ENCODE data around the gene ATG3.

The ATG3 gene

DNA sequence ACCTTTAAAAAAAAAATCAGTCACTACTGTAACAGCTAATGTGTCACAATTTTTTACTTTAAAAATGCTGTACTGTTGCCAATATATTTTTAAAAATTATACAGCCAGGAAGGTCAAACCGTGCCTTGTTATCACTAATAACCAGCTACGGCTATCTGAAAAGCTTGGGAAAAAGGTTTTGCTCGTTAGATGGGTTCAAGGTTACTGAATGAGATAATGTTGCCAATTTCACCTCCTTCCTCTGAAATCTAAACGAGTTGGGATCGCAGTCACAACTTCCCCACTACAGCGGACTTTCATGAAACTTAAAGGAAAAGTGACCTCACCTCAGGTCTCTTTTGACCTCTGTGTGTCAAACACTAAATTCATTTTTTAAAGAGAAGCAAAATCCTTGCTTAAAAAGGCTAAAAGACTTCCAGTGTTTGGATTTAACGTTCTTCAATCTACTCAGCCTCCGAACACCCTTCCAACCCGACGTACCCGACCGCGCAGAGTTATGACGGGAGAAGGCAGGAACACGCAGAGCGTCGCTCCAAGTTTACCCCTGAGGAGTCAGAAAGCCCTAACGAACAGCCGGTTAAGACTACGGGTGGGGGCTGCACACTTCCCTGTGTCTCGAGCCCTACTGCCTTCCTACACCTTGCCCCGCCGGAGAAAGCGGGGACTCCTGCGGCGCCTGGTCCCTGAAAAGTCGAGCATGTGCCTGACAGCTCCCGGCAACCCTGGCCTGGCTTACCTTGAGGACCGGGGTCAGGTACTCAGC is 860 bp downstream of the ATG3 start (continued):
- no peak for TF ChIP-seq ZNF565 (CRISPR knock-in tag; conservative IDR thresholded peaks at IDR 0.05; ENCODE audit: low read depth)

- TF ChIP-seq TCF4 (CRISPR knock-in tag; IDR thresholded peaks at IDR 0.05; ENCODE audit: borderline replicate concordance) = no peak
- no peak for TF ChIP-seq ZNF565 (CRISPR knock-in tag; conservative IDR thresholded peaks at IDR 0.05; ENCODE audit: low read depth)
- no peak for TF ChIP-seq BACH2 (CRISPR knock-in tag; IDR thresholded peaks at IDR 0.05; ENCODE audit: borderline replicate concordance)
- TF ChIP-seq ESRRG (CRISPR knock-in tag; IDR thresholded peaks at IDR 0.05) = no peak
- TF ChIP-seq PPARA (CRISPR knock-in tag; IDR thresholded peaks at IDR 0.05; ENCODE audit: borderline replicate concordance) = no peak
- TF ChIP-seq SNAI2 (CRISPR knock-in tag; IDR thresholded peaks at IDR 0.05) = no peak
- TF ChIP-seq, protein P1, sequence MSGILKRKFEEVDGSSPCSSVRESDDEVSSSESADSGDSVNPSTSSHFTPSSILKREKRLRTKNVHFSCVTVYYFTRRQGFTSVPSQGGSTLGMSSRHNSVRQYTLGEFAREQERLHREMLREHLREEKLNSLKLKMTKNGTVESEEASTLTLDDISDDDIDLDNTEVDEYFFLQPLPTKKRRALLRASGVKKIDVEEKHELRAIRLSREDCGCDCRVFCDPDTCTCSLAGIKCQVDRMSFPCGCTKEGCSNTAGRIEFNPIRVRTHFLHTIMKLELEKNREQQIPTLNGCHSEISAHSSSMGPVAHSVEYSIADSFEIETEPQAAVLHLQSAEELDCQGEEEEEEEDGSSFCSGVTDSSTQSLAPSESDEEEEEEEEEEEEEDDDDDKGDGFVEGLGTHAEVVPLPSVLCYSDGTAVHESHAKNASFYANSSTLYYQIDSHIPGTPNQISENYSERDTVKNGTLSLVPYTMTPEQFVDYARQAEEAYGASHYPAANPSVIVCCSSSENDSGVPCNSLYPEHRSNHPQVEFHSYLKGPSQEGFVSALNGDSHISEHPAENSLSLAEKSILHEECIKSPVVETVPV (CRISPR knock-in tag; IDR thresholded peaks at IDR 0.05) = no peak
- TF ChIP-seq OSR1 (CRISPR knock-in tag; IDR thresholded peaks at IDR 0.05) = no peak
- no peak for TF ChIP-seq RARB (CRISPR knock-in tag; IDR thresholded peaks at IDR 0.05)
- TF ChIP-seq, protein P2, sequence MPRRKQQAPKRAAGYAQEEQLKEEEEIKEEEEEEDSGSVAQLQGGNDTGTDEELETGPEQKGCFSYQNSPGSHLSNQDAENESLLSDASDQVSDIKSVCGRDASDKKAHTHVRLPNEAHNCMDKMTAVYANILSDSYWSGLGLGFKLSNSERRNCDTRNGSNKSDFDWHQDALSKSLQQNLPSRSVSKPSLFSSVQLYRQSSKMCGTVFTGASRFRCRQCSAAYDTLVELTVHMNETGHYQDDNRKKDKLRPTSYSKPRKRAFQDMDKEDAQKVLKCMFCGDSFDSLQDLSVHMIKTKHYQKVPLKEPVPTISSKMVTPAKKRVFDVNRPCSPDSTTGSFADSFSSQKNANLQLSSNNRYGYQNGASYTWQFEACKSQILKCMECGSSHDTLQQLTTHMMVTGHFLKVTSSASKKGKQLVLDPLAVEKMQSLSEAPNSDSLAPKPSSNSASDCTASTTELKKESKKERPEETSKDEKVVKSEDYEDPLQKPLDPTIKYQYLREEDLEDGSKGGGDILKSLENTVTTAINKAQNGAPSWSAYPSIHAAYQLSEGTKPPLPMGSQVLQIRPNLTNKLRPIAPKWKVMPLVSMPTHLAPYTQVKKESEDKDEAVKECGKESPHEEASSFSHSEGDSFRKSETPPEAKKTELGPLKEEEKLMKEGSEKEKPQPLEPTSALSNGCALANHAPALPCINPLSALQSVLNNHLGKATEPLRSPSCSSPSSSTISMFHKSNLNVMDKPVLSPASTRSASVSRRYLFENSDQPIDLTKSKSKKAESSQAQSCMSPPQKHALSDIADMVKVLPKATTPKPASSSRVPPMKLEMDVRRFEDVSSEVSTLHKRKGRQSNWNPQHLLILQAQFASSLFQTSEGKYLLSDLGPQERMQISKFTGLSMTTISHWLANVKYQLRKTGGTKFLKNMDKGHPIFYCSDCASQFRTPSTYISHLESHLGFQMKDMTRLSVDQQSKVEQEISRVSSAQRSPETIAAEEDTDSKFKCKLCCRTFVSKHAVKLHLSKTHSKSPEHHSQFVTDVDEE (CRISPR knock-in tag; IDR thresholded peaks at IDR 0.05) = no peak
- TF ChIP-seq, protein P3, sequence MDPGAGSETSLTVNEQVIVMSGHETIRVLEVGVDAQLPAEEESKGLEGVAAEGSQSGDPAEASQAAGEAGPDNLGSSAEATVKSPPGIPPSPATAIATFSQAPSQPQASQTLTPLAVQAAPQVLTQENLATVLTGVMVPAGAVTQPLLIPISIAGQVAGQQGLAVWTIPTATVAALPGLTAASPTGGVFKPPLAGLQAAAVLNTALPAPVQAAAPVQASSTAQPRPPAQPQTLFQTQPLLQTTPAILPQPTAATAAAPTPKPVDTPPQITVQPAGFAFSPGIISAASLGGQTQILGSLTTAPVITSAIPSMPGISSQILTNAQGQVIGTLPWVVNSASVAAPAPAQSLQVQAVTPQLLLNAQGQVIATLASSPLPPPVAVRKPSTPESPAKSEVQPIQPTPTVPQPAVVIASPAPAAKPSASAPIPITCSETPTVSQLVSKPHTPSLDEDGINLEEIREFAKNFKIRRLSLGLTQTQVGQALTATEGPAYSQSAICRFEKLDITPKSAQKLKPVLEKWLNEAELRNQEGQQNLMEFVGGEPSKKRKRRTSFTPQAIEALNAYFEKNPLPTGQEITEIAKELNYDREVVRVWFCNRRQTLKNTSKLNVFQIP (CRISPR knock-in tag; IDR thresholded peaks at IDR 0.05; ENCODE audit: borderline replicate concordance, low read depth) = no peak
- no peak for TF ChIP-seq ISL1 (CRISPR knock-in tag; IDR thresholded peaks at IDR 0.05)
- no peak for ATAC-seq
Observed at GRCh38 chr3:112560307-112560706, 1.5 kb downstream of the ATG3 start.

- ATAC-seq = no peak
- no peak for TF ChIP-seq TCF4 (CRISPR knock-in tag; IDR thresholded peaks at IDR 0.05; ENCODE audit: borderline replicate concordance)
- TF ChIP-seq, protein P3 (CRISPR knock-in tag; IDR thresholded peaks at IDR 0.05; ENCODE audit: borderline replicate concordance, low read depth) = no peak
- TF ChIP-seq, protein P2 (CRISPR knock-in tag; IDR thresholded peaks at IDR 0.05) = no peak
- TF ChIP-seq RARB (CRISPR knock-in tag; IDR thresholded peaks at IDR 0.05) = no peak
- no peak for TF ChIP-seq OSR1 (CRISPR knock-in tag; IDR thresholded peaks at IDR 0.05)
- no peak for TF ChIP-seq GLIS3 (CRISPR knock-in tag; IDR thresholded peaks at IDR 0.05)
- TF ChIP-seq PATZ1 (CRISPR knock-in tag; IDR thresholded peaks at IDR 0.05; ENCODE audit: borderline replicate concordance) = no peak
Observed at GRCh38 chr3:112557976-112558375, 3.8 kb downstream of the ATG3 start.
